Glomerular endothelial cell (primary cell): ENCODE data around the gene TOP2A. TPM values are rescaled to one million over a fixed set of nuclear protein-coding genes. Genes with fewer than 3 reads are reported as not detected.
"Not testable (repeated sequence)": the region's sequence is repeated elsewhere in the genome, so short reads cannot be mapped to it uniquely, and the experiment has no call there.

Experiments
- DNase-seq: peaks from one replicate; pipeline ENCODE4 v3.0.0-alpha.2; 2011; ENCODE audit warnings: low read depth, low spot score; ENCODE audit errors: extremely low read depth
- total RNA-seq: library from RNA; depleted of rRNA; stranded (reverse); fragments of >200 nt; gene quantifications from 2 replicates; pipeline ENCODE4 v1.2.3, GENCODE V29; 2015

The TOP2A gene
- total RNA-seq, 1 donor from 2014 or later = 26.8 TPM

GRCh38 chr17:40433551-40434415 lies 16.1 kb upstream of the TOP2A start:
- DNase-seq = no peak

- DNase-seq = no peak
These were observed 15.3 kb upstream of the TOP2A start for GRCh38 chr17:40432864-40433528.

- DNase-seq = no peak
These were observed 13.5 kb upstream of the TOP2A start for GRCh38 chr17:40431231-40431602.

- no peak for DNase-seq
These were observed 12.9 kb upstream of the TOP2A start for GRCh38 chr17:40430272-40431230.

GRCh38 chr17:40427002-40427491 lies 9.4 kb upstream of the TOP2A start:
- no peak for DNase-seq

GRCh38 chr17:40425741-40426140 lies 8.0 kb upstream of the TOP2A start:
- DNase-seq = no peak

- DNase-seq = no peak
These were observed 5.4 kb upstream of the TOP2A start for GRCh38 chr17:40422990-40423633.

- DNase-seq = no peak
These were observed 2.0 kb upstream of the TOP2A start for GRCh38 chr17:40419559-40420331.

- DNase-seq = no peak
These were observed 671 bp upstream of the TOP2A start for GRCh38 chr17:40418428-40418706.

GRCh38 chr17:40417258-40417608 lies 463 bp downstream of the TOP2A start:
- DNase-seq = no peak

GRCh38 chr17:40416671-40417070 lies 1.0 kb downstream of the TOP2A start:
- DNase-seq = no peak

- no peak for DNase-seq
These were observed 2.3 kb downstream of the TOP2A start for GRCh38 chr17:40415390-40415789.

- not testable (repeated sequence) for DNase-seq
These were observed 3.4 kb downstream of the TOP2A start for GRCh38 chr17:40414312-40414711.

- no peak for DNase-seq
These were observed 4.8 kb downstream of the TOP2A start for GRCh38 chr17:40412880-40413279.

- DNase-seq = no peak
These were observed 5.9 kb downstream of the TOP2A start for GRCh38 chr17:40411821-40412220.

GRCh38 chr17:40410082-40410481 lies 7.6 kb downstream of the TOP2A start:
- DNase-seq = no peak

GRCh38 chr17:40409540-40409939 lies 8.2 kb downstream of the TOP2A start:
- DNase-seq = not testable (repeated sequence)

- no peak for DNase-seq
These were observed 10.2 kb downstream of the TOP2A start for GRCh38 chr17:40407460-40407859.

- no peak for DNase-seq
These were observed 13.7 kb downstream of the TOP2A start for GRCh38 chr17:40404003-40404402.

GRCh38 chr17:40402668-40403067 lies 15.0 kb downstream of the TOP2A start:
- no peak for DNase-seq
